ENCODE data around the gene PCDHGA1. TPM values are rescaled to one million over a fixed set of nuclear protein-coding genes. Genes with fewer than 3 reads are reported as not detected.

PCDHGA1 gene
- total and polyA plus RNA-seq, 7 donors, result 0.27 to 2.1 (median 0.59) TPM

DNA sequence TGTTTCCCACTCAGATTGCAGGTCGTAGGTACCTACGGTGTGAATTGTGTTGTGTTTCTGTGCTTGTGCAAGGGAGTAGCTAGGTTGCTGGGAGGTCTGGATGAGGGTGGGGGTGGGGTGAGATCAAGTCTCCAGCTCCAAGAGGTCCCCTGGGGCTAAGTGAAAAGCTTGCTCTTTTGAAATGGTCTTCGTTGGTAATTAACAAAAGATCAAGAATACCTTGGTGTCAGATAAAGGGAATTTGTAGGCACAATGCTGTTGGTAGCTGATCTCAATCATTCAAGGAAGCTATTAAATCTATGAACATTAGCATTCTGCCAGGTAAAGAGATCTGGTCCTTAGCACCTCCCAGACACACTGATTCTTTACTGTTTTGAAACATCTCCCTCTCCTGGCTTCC is 153.6 kb downstream of the PCDHGA1 start:
- TF ChIP-seq, protein P1, sequence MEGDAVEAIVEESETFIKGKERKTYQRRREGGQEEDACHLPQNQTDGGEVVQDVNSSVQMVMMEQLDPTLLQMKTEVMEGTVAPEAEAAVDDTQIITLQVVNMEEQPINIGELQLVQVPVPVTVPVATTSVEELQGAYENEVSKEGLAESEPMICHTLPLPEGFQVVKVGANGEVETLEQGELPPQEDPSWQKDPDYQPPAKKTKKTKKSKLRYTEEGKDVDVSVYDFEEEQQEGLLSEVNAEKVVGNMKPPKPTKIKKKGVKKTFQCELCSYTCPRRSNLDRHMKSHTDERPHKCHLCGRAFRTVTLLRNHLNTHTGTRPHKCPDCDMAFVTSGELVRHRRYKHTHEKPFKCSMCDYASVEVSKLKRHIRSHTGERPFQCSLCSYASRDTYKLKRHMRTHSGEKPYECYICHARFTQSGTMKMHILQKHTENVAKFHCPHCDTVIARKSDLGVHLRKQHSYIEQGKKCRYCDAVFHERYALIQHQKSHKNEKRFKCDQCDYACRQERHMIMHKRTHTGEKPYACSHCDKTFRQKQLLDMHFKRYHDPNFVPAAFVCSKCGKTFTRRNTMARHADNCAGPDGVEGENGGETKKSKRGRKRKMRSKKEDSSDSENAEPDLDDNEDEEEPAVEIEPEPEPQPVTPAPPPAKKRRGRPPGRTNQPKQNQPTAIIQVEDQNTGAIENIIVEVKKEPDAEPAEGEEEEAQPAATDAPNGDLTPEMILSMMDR (IDR thresholded peaks at IDR 0.05), result no peak
- Histone ChIP-seq H3K4me1 (peaks cover 25% of the 10 kb centered on the region), H3K27ac (no peak overlapping the region), H3K9me3 (no peaks in the 10 kb centered on the region), H3K27me3 (ENCODE audit: insufficient read depth in 3 of 3, low read length in 2 of 3) (peaks cover 0 to 18% (median 3%) of the 10 kb centered on the region in 3 donors), H3K36me3 (ENCODE audit: insufficient read depth in 1 of 2, low read depth in 1 of 2) (no peaks in the 10 kb centered on the region), H3K4me3 (peak overlapping the region; percentile 57)
- 43 to 52% (median 46%) methylated on average over 3 of the region's 3 CpGs for WGBS, 3 donors
- intact Hi-C loops (cut with DNase I), result no loop called here
- DNase-seq (no peak), ATAC-seq (no peak)

DNA sequence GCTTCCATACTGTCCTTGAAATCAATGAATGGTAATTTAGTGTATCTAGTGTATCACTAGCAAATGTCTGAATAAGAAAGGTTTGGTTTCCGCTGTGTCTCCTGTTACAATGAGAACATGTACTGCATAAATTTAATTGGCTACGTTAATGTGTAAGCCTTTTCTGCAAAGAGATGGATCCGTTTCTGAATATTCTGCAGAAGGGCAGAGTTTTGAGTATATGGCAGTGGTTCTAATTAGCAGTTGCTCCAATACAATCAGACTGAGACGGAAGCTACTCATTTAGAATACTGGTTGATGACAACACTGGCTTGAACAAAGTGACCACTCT is 154.0 kb downstream of the PCDHGA1 start:
- H3K4me3 ChIP-seq, result peak overlapping the region; percentile 57
- intact Hi-C loops (cut with DNase I), result no loop called here
- no peak overlapping the region for H3K27ac ChIP-seq
- WGBS, 3 donors, result 20 to 39% (median 29%) methylated on average over 4 of the region's 4 CpGs
- DNase-seq (no peak), ATAC-seq (no peak)
- TF ChIP-seq, protein P1 (IDR thresholded peaks at IDR 0.05), result no peak
- peaks cover 0 to 16% (median 3%) of the 10 kb centered on the region in 3 donors for H3K27me3 ChIP-seq (ENCODE audit: insufficient read depth in 3 of 3, low read length in 2 of 3)
- H3K9me3 ChIP-seq, result no peaks in the 10 kb centered on the region
- peaks cover 22% of the 10 kb centered on the region for H3K4me1 ChIP-seq
- H3K36me3 ChIP-seq (ENCODE audit: insufficient read depth in 1 of 2, low read depth in 1 of 2), result no peaks in the 10 kb centered on the region

DNA sequence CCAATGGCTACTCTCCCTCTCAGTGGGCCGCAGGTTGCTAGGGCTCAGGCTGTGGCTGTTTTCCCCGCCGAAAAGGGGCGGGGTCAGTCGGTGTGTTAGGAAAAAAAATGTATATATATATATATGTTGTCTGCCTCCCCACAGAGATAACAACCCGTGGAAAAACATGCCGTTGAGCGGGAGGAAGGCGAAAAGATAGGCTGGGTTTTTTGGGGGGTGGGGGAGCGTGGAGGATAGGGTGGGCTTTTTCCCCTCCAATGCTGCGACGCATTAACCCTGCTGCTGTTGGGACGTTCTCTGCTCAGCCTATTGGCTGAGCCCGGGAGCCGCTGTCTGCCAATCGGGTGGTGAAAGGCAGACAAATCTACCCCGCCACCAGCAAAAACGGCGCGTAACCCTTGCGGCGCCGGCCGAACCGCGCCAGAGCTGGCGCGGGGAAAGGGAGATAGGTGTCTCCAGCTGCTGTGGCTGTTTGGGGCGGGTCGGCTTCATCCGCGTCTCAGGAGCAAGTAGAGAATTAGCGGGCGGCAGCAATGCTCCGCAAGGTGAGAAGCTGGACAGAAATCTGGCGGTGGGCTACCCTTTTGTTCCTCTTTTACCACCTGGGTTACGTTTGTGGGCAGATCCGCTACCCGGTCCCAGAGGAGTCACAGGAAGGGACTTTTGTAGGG is 154.5 kb downstream of the PCDHGA1 start, which contains the start of gene PCDHGC4:
Gene PCDHGC4, plus strand, starts transcription at position 390 of the 671 bp plus-strand sequence. Its CDS starts 144 bp downstream, at position 534.
- peaks cover 0 to 12% (median 3%) of the 10 kb centered on the region in 3 donors for H3K27me3 ChIP-seq (ENCODE audit: insufficient read depth in 3 of 3, low read length in 2 of 3)
- 12 to 22% (median 13%) methylated on average over 39 of the region's 39 CpGs for WGBS, 3 donors
- H3K4me3 ChIP-seq, result peak within 1 kb of the TSS; percentile 57
- peaks cover 0 to 4% of the 10 kb centered on the region in 2 donors for H3K36me3 ChIP-seq (ENCODE audit: insufficient read depth in 1 of 2, low read depth in 1 of 2)
- ATAC-seq, result peak in 3 of 4 donors; percentile 4 to 49 (median 23)
- intact Hi-C loops (cut with DNase I), result no loop called here
- peaks cover 17% of the 10 kb centered on the region for H3K4me1 ChIP-seq
- H3K9me3 ChIP-seq, result no peaks in the 10 kb centered on the region
- no peak within 1 kb of the TSS for H3K27ac ChIP-seq
- DNase-seq, result peak in 1 of 2 donors; percentile 48
- TF ChIP-seq, protein P1 (IDR thresholded peaks at IDR 0.05), result no peak

DNA sequence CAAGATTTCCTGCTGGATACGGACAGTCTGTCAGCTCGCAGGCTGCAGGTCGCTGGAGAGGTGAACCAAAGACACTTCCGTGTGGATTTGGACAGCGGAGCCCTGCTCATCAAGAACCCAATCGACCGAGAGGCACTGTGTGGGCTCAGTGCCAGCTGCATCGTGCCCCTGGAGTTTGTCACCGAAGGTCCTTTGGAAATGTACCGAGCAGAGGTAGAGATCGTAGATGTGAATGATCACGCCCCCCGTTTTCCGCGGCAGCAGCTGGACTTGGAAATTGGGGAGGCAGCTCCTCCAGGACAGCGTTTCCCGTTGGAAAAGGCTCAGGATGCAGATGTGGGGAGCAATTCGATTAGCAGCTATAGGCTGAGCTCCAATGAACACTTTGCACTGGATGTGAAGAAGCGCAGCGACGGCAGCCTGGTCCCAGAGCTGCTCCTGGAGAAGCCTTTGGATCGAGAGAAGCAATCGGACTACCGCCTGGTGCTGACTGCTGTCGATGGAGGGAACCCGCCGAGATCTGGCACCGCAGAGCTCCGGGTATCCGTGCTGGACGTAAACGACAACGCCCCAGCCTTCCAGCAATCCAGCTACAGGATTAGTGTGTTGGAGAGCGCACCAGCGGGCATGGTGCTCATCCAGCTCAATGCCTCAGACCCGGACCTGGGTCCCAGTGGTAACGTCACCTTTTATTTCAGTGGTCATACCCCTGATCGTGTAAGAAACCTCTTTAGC is 155.2 kb downstream of the PCDHGA1 start:
- intact Hi-C loops (cut with DNase I), result no loop called here
- peak overlapping the region; percentile 57 for H3K4me3 ChIP-seq
- peak in 1 of 2 donors; percentile 21 for DNase-seq
- H3K36me3 ChIP-seq (ENCODE audit: insufficient read depth in 1 of 2, low read depth in 1 of 2), result peaks cover 0 to 9% of the 10 kb centered on the region in 2 donors
- peaks cover 0 to 12% (median 3%) of the 10 kb centered on the region in 3 donors for H3K27me3 ChIP-seq (ENCODE audit: insufficient read depth in 3 of 3, low read length in 2 of 3)
- H3K27ac ChIP-seq, result no peak overlapping the region
- ATAC-seq, result peak in 1 of 4 donors; percentile 25
- peaks cover 15% of the 10 kb centered on the region for H3K4me1 ChIP-seq
- TF ChIP-seq, protein P1 (IDR thresholded peaks at IDR 0.05), result no peak
- H3K9me3 ChIP-seq, result no peaks in the 10 kb centered on the region
- 37 to 50% (median 38%) methylated on average over 38 of the region's 38 CpGs for WGBS, 3 donors

Data from psoas muscle (tissue), 8 donors.